Activated B cell treated with CpG ODN at 0.5 μM for 24 hours (primary cell): ENCODE measurements around the gene CTNNAL1. TPM values are rescaled to one million over a fixed set of nuclear protein-coding genes. Genes with fewer than 3 reads are reported as not detected.
A peak's percentile ranks its signal among the peaks of the same experiment; 100 is the strongest.

Source experiments
- ATAC-seq: fragments of 200-7000 bp; cut with Tn5 transposase; one replicate; pipeline ENCODE4 v1.10.0; 2021; ENCODE audit warnings: low read depth, mild to moderate bottlenecking, moderate library complexity
- CTCF ChIA-PET: fragments of 350-600 bp; sonication (Branson Sonifier 250); formaldehyde crosslinking; loops from one replicate; lab custom pipeline; 2021; ENCODE audit warnings: antibody characterized with exemption; lab: Charles Lee
- POLR2A ChIA-PET: fragments of 350-600 bp; sonication (Branson Sonifier 250); formaldehyde crosslinking; loops from one replicate; lab custom pipeline; 2021; ENCODE audit warnings: antibody characterized with exemption; lab: Charles Lee
- DNase-seq: peaks from one replicate; pipeline ENCODE4 v3.0.0; 2022
- H3K27ac Mint-ChIP-seq: one replicate; pipeline ENCODE4 v1.8.0; 2020; ENCODE audit warnings: mixed read lengths
- H3K27me3 Mint-ChIP-seq: one replicate; pipeline ENCODE4 v1.8.0; 2021; ENCODE audit warnings: mixed read lengths
- H3K36me3 Mint-ChIP-seq: one replicate; pipeline ENCODE4 v1.8.0; 2021; ENCODE audit warnings: low read depth, mixed read lengths
- H3K4me1 Mint-ChIP-seq: one replicate; pipeline ENCODE4 v1.8.0; 2021; ENCODE audit warnings: mixed read lengths
- H3K4me3 Mint-ChIP-seq: one replicate; pipeline ENCODE4 v1.8.0; 2020; ENCODE audit warnings: mild to moderate bottlenecking, mixed read lengths
- H3K9me3 Mint-ChIP-seq: one replicate; pipeline ENCODE4 v1.8.0; 2020; ENCODE audit warnings: mixed read lengths
- intact Hi-C: fragments of 100-400 bp; cut with micrococcal nuclease; formaldehyde crosslinking; loops from one replicate; pipeline ENCODE4 v1.15.1; 2024
- total RNA-seq: library from RNA; stranded (reverse); gene quantifications from 2 replicates; pipeline ENCODE4 v1.2.3, GENCODE V29; 2022
- TF ChIP-seq, protein P1 (sequence below): fragments of 200-600 bp; IDR thresholded peaks from one replicate; pipeline ENCODE4 v1.8.0; 2022; ENCODE audit warnings: antibody characterized with exemption, mild to moderate bottlenecking

Gene CTNNAL1
- total RNA-seq, 1 donor from 2014 or later = 1.9 TPM

DNA sequence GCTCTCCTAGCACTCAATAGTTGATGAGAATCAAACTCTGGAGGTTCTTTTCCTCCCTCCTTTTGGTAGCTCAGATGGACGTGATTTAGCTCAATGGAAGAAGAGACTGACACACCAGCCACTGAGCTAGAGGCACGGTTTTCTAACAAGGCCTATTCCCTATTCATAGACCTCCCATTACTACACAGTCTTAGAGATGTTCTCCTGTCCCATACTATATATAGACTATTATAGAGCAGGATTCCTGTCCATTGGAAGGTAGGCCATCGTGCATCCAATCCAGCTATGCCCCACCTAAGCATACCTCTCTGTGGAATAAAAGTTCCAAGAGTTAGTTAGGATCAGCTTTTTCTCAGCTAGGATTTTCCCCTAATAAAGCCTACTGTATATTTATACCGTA, 30.3 kb upstream of the CTNNAL1 start:
- ATAC-seq (no peak), DNase-seq (no peak)
- Mint-ChIP-seq H3K36me3 (peaks cover 69% of the 10 kb centered on the region), H3K27ac (no peak overlapping the region), H3K9me3 (peaks cover 2% of the 10 kb centered on the region), H3K27me3 (no peaks in the 10 kb centered on the region), H3K4me3 (no peak overlapping the region), H3K4me1 (no peaks in the 10 kb centered on the region)
- intact Hi-C loops = no loop called here
- POLR2A ChIA-PET = no interaction called here
- CTCF ChIA-PET = no interaction called here
- TF ChIP-seq, protein P1, sequence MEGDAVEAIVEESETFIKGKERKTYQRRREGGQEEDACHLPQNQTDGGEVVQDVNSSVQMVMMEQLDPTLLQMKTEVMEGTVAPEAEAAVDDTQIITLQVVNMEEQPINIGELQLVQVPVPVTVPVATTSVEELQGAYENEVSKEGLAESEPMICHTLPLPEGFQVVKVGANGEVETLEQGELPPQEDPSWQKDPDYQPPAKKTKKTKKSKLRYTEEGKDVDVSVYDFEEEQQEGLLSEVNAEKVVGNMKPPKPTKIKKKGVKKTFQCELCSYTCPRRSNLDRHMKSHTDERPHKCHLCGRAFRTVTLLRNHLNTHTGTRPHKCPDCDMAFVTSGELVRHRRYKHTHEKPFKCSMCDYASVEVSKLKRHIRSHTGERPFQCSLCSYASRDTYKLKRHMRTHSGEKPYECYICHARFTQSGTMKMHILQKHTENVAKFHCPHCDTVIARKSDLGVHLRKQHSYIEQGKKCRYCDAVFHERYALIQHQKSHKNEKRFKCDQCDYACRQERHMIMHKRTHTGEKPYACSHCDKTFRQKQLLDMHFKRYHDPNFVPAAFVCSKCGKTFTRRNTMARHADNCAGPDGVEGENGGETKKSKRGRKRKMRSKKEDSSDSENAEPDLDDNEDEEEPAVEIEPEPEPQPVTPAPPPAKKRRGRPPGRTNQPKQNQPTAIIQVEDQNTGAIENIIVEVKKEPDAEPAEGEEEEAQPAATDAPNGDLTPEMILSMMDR = no peak

DNA sequence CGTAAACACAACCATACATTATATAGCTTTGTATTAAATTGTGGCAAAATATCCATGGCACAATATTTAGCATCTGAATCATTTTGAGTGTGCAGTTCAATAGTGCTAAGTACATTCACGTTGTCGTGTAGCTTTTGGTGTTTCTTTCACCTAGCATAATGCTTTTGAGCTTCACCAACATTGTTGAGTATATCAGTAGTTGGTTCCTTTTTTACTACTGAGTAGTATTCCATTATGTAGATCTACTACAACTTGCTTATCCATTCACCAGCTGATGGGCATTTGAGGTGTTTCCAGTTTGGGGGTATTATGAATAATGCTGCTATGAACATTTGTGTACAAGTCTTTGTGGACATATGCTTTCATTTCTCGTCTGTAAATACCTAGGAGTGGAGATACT, 27.3 kb upstream of the CTNNAL1 start:
- ChIA-PET CTCF (no interaction called here), POLR2A (no interaction called here)
- Mint-ChIP-seq H3K4me3 (no peak overlapping the region), H3K36me3 (peaks cover 72% of the 10 kb centered on the region), H3K4me1 (no peaks in the 10 kb centered on the region), H3K9me3 (peaks cover 2% of the 10 kb centered on the region), H3K27me3 (no peaks in the 10 kb centered on the region), H3K27ac (no peak overlapping the region)
- ATAC-seq (no peak), DNase-seq (no peak)
- intact Hi-C loops = no loop called here
- TF ChIP-seq, protein P1 = no peak

DNA sequence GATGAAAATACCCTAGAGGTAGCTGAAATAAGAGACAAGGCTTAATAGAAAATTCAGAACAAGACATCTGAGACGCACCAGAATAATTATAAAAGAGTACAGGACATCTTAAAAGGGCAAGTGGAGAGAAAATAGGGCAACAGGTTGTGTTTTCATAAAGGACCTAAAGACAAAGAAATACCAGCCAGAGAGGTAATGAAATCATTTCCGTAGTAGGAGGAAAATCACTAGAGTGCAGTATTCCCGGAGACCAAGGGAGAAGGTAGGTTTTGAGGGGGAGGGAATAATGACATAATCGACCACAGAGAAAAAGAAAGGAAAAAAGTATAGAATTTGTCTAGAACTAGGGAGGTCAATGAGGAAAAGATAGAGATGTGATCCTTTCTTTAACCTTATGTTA, 26.2 kb upstream of the CTNNAL1 start:
- no peaks in the 10 kb centered on the region for H3K4me1 Mint-ChIP-seq
- TF ChIP-seq, protein P1 = no peak
- H3K27ac Mint-ChIP-seq = no peak overlapping the region
- DNase-seq (no peak), ATAC-seq (no peak)
- peaks cover 68% of the 10 kb centered on the region for H3K36me3 Mint-ChIP-seq
- intact Hi-C loops = no loop called here
- ChIA-PET CTCF (no interaction called here), POLR2A (no interaction called here)
- H3K27me3 Mint-ChIP-seq = no peaks in the 10 kb centered on the region
- peaks cover 2% of the 10 kb centered on the region for H3K9me3 Mint-ChIP-seq
- H3K4me3 Mint-ChIP-seq = no peak overlapping the region

DNA sequence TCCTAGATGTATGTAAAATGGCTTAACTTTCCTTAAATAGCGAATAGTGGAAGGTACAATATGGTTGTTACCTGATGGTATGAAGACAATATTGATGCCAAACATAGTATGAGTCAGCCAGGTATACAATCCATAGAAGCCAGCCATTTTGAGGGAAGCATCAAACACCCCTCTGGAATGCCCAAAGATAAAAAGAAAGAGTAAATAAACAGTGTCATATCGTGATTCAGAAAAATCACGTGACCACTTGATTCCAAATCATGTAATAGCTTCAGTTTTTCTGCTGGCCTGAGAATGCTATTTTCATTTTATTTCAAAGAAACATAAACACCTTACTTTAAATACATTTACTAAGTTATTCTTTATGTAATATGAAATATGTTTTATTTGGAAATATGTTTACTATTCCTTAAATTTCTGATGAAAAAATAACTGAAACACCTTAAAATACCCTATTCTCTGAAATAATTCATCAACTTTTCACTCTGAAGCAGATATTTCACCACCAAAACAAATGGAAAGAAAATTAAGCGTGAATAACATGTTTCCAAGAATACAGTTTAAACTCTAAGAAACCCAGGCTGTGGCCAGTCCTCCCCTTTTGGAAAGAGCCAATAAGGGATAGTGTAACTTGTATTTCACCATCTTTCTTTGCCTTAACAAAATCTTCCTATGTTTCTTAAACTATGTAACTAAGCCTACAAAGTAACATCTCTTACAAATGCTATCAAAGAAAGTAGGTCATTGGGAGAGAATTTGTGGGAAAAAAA, 24.8 kb upstream of the CTNNAL1 start:
- H3K27ac Mint-ChIP-seq = no peak overlapping the region
- TF ChIP-seq, protein P1 = no peak
- H3K4me3 Mint-ChIP-seq = no peak overlapping the region
- DNase-seq (no peak), ATAC-seq (no peak)
- H3K9me3 Mint-ChIP-seq = peaks cover 2% of the 10 kb centered on the region
- H3K27me3 Mint-ChIP-seq = no peaks in the 10 kb centered on the region
- no peaks in the 10 kb centered on the region for H3K4me1 Mint-ChIP-seq
- POLR2A ChIA-PET = no interaction called here
- CTCF ChIA-PET = no interaction called here
- peaks cover 71% of the 10 kb centered on the region for H3K36me3 Mint-ChIP-seq
- intact Hi-C loops = no loop called here

DNA sequence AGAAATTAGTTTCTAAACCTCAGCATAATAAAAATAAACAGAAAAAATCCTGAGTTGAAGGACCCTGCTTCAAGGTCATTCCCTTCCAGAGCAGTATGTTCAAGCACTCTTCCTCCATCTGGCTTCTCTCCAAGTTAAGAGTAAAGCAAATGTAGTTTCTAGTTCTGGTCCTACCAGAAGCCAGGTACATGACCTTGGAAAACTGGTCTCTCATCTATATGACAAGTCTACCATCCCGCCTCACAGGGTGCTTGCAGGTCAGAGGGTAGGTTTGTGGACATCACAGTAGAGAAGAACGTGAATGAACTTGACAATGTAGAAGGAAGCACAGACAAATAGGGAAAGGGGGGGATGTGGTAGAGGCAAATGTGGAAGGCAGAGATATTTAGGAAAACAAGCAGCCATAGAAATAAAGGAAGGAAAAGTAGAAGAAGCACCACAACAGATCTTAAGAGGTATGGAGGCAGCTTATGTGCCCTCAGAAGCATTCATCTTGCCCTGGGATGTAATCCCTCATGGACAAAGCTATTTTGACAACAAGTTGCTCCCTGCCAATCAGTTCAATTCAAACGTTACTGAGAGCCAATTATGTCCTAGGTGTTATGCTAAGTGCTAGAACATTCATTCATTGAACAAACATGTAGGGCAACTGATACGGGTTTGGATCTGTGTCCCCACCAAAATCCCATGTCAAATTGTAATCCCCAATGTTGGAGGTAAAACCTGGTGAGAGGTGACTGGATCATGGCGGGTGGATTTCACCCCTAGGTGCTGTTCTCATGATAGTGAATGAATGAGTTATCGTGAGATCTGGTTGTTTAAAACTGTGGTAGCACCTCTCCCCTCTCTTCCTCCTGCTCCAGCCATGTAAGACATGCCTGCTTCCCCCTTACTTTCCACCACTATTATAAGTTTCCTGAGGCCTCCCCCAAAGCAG, 23.7 kb upstream of the CTNNAL1 start:
- DNase-seq (no peak), ATAC-seq (no peak)
- Mint-ChIP-seq H3K27ac (peak overlapping the region; percentile 25), H3K36me3 (peaks cover 70% of the 10 kb centered on the region), H3K9me3 (peaks cover 2% of the 10 kb centered on the region), H3K4me1 (no peaks in the 10 kb centered on the region), H3K27me3 (no peaks in the 10 kb centered on the region), H3K4me3 (no peak overlapping the region)
- intact Hi-C loops = no loop called here
- POLR2A ChIA-PET = interaction anchor here (0.6 kb wide), 1 partner anchor 10 kb away, joined by 3 read pairs; no protein-coding TSS in a partner anchor
- CTCF ChIA-PET = no interaction called here
- TF ChIP-seq, protein P1 = no peak
